Stimulated activated CD4-positive, alpha-beta T cell treated with anti-CD3 and anti-CD28 coated beads, Interleukin-12 subunit alpha, Interleukin-12 subunit beta, amount 100 ng/mL, for 48 hours (primary cell): Measurements from ENCODE around the gene USP11.
"Not testable (repeated sequence)": the region's sequence is repeated elsewhere in the genome, so short reads cannot be mapped to it uniquely, and the experiment has no call there.

ENCODE experiments used
- DNase-seq, 3 donors: peaks; one replicate each; pipeline ENCODE4 v3.0.0-alpha.2; 2020; ENCODE audit warnings: low read depth in 2 of 3, low spot score in 1 of 3

Gene USP11

GRCh38 chrX:47244676-47245075, 11.9 kb downstream of the USP11 start:
- DNase-seq, result no peak

- DNase-seq, result no peak
Measured at GRCh38 chrX:47245156-47245555, 12.3 kb downstream of the USP11 start.

GRCh38 chrX:47247206-47247998, 14.6 kb downstream of the USP11 start:
- DNase-seq, result no peak

GRCh38 chrX:47247999-47248320, 15.2 kb downstream of the USP11 start:
- DNase-seq, result no peak

GRCh38 chrX:47248576-47248975, 15.8 kb downstream of the USP11 start:
- no peak for DNase-seq

GRCh38 chrX:47250017-47250347, 17.2 kb downstream of the USP11 start:
- no peak for DNase-seq

GRCh38 chrX:47257620-47258019, 24.8 kb downstream of the USP11 start:
- DNase-seq, result not testable (repeated sequence)

- no peak for DNase-seq
Measured at GRCh38 chrX:47264483-47265173, 31.8 kb downstream of the USP11 start.

GRCh38 chrX:47266643-47267042, 33.8 kb downstream of the USP11 start:
- no peak for DNase-seq

- DNase-seq, result no peak
Measured at GRCh38 chrX:47272013-47272408, 39.2 kb downstream of the USP11 start.

- DNase-seq, result no peak
Measured at GRCh38 chrX:47273011-47273730, 40.4 kb downstream of the USP11 start.

GRCh38 chrX:47278691-47279090, 45.9 kb downstream of the USP11 start:
- no peak for DNase-seq

- DNase-seq, result no peak
Measured at GRCh38 chrX:47283015-47283771, 50.4 kb downstream of the USP11 start.

- DNase-seq, result not testable (repeated sequence)
Measured at GRCh38 chrX:47284616-47285015, 51.8 kb downstream of the USP11 start.

GRCh38 chrX:47285836-47286320, 53.1 kb downstream of the USP11 start:
- no peak for DNase-seq

GRCh38 chrX:47293106-47293505, 60.3 kb downstream of the USP11 start:
- no peak for DNase-seq

GRCh38 chrX:47296766-47297365, 64.1 kb downstream of the USP11 start:
- no peak for DNase-seq

- no peak for DNase-seq
Measured at GRCh38 chrX:47297874-47298273, 65.1 kb downstream of the USP11 start.
